GM12875 (cell line): ENCODE data around the gene ZC3H14.

Experiments
- H3K4me3 ChIP-seq: one replicate; pipeline ENCODE4 v1.5.1; 2011; ENCODE audit warnings: low read depth, low read length, control low read depth
- TF ChIP-seq, protein P1 (sequence below): IDR thresholded peaks from 2 replicates; pipeline ENCODE4 v1.5.1; 2011; ENCODE audit warnings: low read depth, mild to moderate bottlenecking, control low read depth, inconsistent platforms, low read length, moderate library complexity, borderline replicate concordance; ENCODE audit not compliant: insufficient read depth

Gene ZC3H14

DNA sequence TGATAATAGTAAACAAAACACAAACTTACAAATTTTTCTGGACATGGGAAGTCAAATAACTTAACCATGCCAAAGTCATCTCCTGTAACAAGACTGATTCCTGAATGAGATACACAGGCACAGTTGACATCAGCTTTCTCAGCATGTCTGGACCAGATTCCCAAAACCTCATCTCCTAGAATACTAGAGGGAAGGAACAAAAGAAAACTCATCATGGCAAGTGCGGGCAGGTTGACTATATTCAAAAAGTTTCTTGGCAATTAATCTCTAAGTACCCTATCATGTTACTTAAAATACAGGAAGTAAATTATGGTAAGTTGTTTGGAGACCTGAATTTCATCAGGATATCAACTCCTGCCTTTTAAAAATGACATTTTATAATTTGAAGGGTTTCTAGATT is 53.9 kb downstream of the ZC3H14 start:
- no peak overlapping the region for H3K4me3 ChIP-seq
- TF ChIP-seq, protein P1, sequence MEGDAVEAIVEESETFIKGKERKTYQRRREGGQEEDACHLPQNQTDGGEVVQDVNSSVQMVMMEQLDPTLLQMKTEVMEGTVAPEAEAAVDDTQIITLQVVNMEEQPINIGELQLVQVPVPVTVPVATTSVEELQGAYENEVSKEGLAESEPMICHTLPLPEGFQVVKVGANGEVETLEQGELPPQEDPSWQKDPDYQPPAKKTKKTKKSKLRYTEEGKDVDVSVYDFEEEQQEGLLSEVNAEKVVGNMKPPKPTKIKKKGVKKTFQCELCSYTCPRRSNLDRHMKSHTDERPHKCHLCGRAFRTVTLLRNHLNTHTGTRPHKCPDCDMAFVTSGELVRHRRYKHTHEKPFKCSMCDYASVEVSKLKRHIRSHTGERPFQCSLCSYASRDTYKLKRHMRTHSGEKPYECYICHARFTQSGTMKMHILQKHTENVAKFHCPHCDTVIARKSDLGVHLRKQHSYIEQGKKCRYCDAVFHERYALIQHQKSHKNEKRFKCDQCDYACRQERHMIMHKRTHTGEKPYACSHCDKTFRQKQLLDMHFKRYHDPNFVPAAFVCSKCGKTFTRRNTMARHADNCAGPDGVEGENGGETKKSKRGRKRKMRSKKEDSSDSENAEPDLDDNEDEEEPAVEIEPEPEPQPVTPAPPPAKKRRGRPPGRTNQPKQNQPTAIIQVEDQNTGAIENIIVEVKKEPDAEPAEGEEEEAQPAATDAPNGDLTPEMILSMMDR: no peak

DNA sequence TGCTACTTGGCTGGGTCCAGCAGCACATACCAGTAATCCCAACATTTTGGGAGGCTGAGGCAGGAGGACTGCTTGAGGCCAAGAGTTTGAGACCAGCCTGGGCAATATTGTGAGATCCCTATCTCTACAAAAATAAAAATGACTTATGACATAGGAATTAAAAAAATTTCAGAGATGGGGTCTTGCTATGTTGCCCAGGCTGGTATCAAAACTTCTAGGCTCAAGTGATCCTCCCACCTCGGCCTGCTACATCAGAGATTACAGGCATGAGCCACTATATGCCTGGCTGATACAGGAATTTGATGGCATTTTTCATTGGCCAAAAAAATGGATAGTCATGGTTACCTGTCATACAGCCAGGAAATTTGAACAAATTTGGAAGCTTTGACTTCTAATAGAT is 54.6 kb downstream of the ZC3H14 start:
- TF ChIP-seq, protein P1: no peak

DNA sequence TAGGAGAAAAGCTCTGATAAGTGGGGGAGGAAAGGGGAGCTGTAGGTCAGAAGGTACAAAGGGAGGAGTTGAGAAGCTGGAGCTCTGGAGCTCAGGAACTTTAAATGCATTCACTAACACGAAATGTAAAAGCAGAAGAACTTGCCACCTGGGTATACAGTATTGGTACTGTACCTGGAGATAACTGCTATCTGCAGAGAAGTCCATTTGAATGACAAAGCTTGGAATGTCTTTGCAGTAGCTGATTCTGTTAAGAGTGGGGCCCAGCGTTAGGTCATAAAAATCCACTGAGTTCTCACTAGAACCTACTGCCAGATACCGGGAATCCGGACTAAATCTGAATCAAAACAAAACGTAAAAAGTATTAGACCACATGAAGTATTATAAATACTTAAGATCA is 55.6 kb downstream of the ZC3H14 start:
- TF ChIP-seq, protein P1: no peak
- H3K4me3 ChIP-seq: no peak overlapping the region

More for the DNA sequence above, 54.6 kb downstream of the ZC3H14 start:
- H3K4me3 ChIP-seq: no peak overlapping the region

DNA sequence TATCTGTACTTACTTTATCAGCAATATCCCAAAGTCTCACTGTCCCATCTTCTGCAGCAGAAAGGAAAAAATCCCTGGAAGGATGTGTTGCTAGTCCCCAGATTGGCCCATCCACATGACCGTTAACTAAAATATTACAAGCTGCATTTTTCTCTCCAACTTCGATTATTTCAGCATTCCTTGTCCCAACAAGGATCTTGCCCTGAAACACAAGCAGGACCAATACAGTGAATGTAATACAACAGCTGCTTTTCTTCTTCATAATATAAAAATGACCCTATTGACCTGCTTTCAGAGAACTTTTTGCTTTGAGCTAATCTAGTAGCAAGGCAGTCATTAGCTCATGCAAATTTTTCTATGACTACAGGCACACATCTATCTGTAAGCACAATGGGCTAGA is 58.3 kb downstream of the ZC3H14 start:
- no peak overlapping the region for H3K4me3 ChIP-seq
- TF ChIP-seq, protein P1: no peak

DNA sequence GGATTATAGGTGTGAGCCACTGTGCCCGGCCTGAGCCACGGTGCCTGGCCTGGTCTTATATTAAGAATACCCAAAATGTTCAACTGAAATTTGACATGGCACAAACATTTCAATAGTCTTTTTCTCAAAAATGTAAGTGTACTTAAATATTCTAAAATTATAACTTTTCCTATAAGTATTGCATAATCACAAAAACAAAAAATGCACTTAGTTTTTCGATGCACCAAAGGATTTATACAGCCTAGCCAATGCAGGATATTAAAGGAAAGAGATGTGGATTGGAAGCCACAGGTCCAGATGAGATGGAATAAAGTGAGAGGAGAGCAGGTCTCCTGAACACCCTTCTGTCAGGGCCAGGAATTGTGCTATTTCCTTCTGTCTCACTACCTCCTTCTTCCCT is 62.8 kb downstream of the ZC3H14 start:
- H3K4me3 ChIP-seq: no peak overlapping the region
- TF ChIP-seq, protein P1: no peak

DNA sequence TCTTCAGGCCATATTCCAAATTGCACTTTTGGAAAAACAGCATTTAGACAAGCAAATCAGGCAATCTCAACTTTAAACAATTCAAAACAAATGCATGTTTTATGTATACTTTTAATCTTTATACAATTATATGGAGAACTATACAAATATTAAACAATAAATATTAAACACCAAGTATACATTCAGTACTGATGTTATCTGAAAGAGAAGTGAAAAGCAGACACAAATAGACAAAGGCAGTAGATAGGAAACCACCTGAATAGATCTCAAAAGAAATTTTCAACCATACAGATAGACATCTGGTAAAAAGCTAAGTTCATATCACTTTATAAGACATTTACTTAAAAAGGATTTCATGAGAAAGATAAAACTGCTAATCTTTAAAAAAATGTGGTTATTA is 65.2 kb downstream of the ZC3H14 start:
- TF ChIP-seq, protein P1: no peak
- no peak overlapping the region for H3K4me3 ChIP-seq

DNA sequence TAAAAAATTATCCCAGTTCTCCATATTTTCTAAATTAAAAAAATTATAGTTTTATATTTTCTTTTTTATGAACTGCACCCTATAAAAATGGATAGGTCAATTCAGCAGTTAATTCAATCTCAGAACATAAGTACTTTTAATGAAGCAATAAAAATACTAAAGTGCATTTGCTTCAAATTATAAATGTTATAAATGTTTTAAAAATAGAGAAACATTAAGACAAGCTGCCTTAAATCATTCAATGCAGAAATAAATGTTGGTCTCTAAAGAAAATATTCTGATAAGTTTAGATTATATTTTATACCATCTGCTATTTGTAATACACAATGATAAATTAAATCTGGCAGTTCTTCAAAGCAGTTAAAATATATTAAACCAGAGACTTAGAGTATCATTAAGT is 65.6 kb downstream of the ZC3H14 start:
- TF ChIP-seq, protein P1: no peak
- H3K4me3 ChIP-seq: no peak overlapping the region
